ENCODE measurements around the gene MMP1. TPM values are rescaled to one million over a fixed set of nuclear protein-coding genes. Genes with fewer than 3 reads are reported as not detected.

Gene MMP1
- polyA plus RNA-seq, 1 of the 3 experiments (the other 2 are of a cell fraction): 5.9 TPM

- Histone ChIP-seq H4K20me1 (ENCODE audit: insufficient read depth) (no peaks in the 10 kb centered on the region), H3K79me2 (ENCODE audit: insufficient read depth) (no peaks in the 10 kb centered on the region), H3K9ac (no peak overlapping the region), H3K27me3 (ENCODE audit: insufficient read depth) (no peaks in the 10 kb centered on the region), H3K27ac (ENCODE audit: low read depth in 2 of 2, low read length in 1 of 2) (no peak overlapping the region), H3K4me3 (ENCODE audit: low read depth in 2 of 2, low read length in 1 of 2) (no peak overlapping the region), H3K4me2 (no peak overlapping the region), H3K9me3 (peaks cover 4% of the 10 kb centered on the region; the same call in 1 of the 2 replicates), H3F3A (replicated peaks; ENCODE audit: insufficient read depth) (no peaks in the 10 kb centered on the region), H2AFZ (ENCODE audit: low read depth) (no peak overlapping the region), H3K4me1 (ENCODE audit: control insufficient read depth in 1 of 2, insufficient read depth in 2 of 2, low read depth in 1 of 2, low read length in 1 of 2) (peaks cover 0 to 2% of the 10 kb centered on the region in 2 experiments; a peak in 2 of 4 replicates), H3K9me2 (no peaks in the 10 kb centered on the region), H3K36me3 (replicated peaks in 1 of 2; ENCODE audit: control insufficient read depth in 1 of 2, insufficient read depth in 2 of 2, low read length in 1 of 2) (no peaks in the 10 kb centered on the region)
- ChIA-PET POLR2A (no interaction called here), CTCF (interaction anchor here (0.6 to 2.6 kb wide), 2 partner anchors 129 to 518 kb away, joined by 3 to 13 read pairs; no protein-coding TSS in a partner anchor)
- DNase-seq: no peak
- 53% methylated on average over 3 of the region's 3 CpGs for WGBS (ENCODE audit: low lambda C conversion rate)
- no peak for TF ChIP-seq JUND (IDR thresholded peaks at IDR 0.05)
- no peak for TF ChIP-seq TCF12 (IDR thresholded peaks at IDR 0.05)
- no peak for TF ChIP-seq MEF2A (IDR thresholded peaks at IDR 0.05; ENCODE audit: borderline replicate concordance, low read depth)
- TF ChIP-seq MXI1 (IDR thresholded peaks at IDR 0.05; ENCODE audit: low read depth, low read length): no peak
- no peak for TF ChIP-seq MAX (IDR thresholded peaks at IDR 0.05; ENCODE audit: low read depth)
- TF ChIP-seq PBX3 (IDR thresholded peaks at IDR 0.05): no peak
- TF ChIP-seq TAF1 (IDR thresholded peaks at IDR 0.05; ENCODE audit: borderline replicate concordance, low read depth, low read length): no peak
- TF ChIP-seq ZBTB33 (IDR thresholded peaks at IDR 0.05; ENCODE audit: borderline replicate concordance, low read depth): no peak
- TF ChIP-seq RCOR1 (IDR thresholded peaks at IDR 0.05; ENCODE audit: low read length): no peak
- TF ChIP-seq NFIC (IDR thresholded peaks at IDR 0.05; ENCODE audit: borderline replicate concordance): no peak
- no peak for TF ChIP-seq FOXM1 (IDR thresholded peaks at IDR 0.05; ENCODE audit: low read depth)
- no peak for TF ChIP-seq RXRA (IDR thresholded peaks at IDR 0.05; ENCODE audit: borderline replicate concordance, low read depth)
- no peak for TF ChIP-seq CTCF (IDR thresholded peaks at IDR 0.05)
- no peak for TF ChIP-seq GATA2 (CRISPR knock-in tag; IDR thresholded peaks at IDR 0.05)
Observed at GRCh38 chr11:102812188-102812587, 14.2 kb upstream of the MMP1 start.
